Ecto neural progenitor cell (in vitro differentiated cells): ENCODE measurements around the gene MBD6.
"Not testable (repeated sequence)": the region's sequence is repeated elsewhere in the genome, so short reads cannot be mapped to it uniquely, and the experiment has no call there.

Experiments
- DNase-seq: peaks from one replicate; pipeline ENCODE4 v3.0.0-alpha.2; 2018; ENCODE audit warnings: low spot score

Gene MBD6

DNA sequence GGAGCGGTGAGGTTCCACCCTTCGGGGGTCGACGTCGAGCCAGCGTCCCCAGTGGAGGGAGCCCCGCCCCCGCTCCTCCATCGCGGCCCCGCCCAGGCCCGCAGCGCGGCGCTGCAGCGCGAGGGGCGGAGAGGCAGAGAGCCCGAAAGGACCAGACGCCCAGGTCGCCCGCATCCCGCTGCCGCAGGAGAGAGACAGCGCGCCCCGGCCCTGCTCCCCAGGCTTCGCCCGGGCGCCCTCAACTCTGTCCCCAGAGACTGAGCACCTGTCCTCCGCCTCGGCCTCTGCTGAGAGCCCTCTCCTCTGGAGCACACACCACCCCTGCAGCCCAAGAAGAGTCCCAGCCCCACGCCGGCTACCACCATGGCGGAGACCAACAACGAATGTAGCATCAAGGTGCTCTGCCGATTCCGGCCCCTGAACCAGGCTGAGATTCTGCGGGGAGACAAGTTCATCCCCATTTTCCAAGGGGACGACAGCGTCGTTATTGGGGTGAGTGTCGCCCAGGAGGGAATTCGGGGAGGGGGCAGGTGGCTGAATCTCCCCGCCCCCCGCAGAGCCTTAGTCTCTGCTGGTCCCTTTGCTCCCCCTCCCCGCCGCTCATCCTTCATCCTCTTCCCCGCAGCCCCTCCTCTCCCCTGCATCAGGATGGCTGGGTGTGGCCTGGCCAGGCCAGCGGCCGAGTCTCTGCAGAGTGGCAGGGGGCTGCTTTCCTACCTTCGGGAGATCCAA is 27.5 kb downstream of the MBD6 start, which contains the start of gene KIF5A:
TSS of gene KIF5A (plus strand) at position 136 of the 732 bp plus-strand sequence. CDS start at position 364, 228 bp downstream.
- DNase-seq: peak; percentile 85

- DNase-seq: no peak
These were observed 28.3 kb downstream of the MBD6 start for GRCh38 chr12:57550641-57551549.

GRCh38 chr12:57551637-57552305 is 29.1 kb downstream of the MBD6 start:
- no peak for DNase-seq

DNA sequence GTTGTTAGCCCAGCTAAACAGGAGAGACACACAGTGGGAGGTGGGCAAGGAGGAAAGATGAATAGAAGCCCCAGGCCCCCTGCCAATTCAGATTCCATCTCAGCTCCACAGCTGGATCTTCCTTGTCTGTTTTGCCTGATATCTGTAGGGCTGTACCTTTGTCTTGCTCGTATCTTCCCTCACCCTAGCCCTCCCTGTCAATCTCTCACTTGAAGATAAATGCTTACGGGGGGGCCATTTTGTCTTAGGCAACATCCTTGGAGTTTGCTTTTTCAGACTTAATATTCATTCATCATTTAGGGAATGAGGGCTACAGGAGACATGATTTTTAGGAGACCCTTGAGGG is 29.7 kb downstream of the MBD6 start:
- DNase-seq: no peak

DNA sequence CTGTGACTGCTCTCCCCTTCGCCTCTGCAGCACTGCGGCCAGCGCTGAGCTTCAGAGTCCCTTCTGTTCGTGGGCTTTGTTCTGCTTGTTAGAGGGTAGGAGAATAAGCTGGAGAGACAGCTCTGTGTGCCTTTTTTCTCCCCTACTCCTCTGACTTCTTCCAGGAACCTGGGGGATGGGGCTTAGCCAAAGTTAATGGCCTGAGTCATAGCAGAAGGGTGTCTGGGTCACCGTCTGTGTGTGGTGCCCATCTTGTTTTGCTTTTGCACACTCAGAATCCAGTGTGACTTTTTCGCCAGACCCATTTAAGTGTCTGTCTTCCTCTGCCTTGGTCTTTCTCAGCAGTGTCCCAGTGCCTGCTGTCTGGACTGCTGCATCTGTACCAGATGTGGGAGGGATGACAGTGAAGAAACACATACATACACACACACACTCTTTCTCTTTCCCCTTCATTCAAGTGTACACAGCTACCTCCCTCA is 30.2 kb downstream of the MBD6 start:
- no peak for DNase-seq

- no peak for DNase-seq
These were observed 30.9 kb downstream of the MBD6 start for GRCh38 chr12:57553343-57554202.

DNA sequence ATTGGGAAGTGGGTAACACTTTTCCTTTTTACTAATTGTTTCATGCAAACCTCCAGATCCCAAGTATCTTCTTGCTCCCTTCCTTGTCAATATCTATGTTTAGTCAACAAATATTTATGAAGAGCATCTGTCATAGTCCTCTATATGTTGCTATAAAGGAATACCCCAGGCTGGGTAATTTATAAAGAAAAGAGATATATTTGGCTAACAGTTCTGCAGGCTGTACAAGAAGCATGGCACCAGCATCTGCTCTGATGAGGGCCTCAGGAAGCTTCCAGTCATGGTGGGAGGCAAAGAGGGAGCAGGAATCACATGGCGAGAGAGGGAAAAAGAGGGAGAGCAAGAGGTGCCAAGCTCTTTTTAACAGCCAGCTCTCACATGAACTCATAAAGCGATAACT is 31.8 kb downstream of the MBD6 start:
- DNase-seq: no peak

- DNase-seq: no peak
These were observed 32.3 kb downstream of the MBD6 start for GRCh38 chr12:57554897-57555296.

GRCh38 chr12:57558864-57559263 is 36.2 kb downstream of the MBD6 start:
- no peak for DNase-seq

- no peak for DNase-seq
These were observed 37.9 kb downstream of the MBD6 start for GRCh38 chr12:57560516-57560915.

- not testable (repeated sequence) for DNase-seq
These were observed 38.5 kb downstream of the MBD6 start for GRCh38 chr12:57561117-57561516.

- no peak for DNase-seq
These were observed 40.7 kb downstream of the MBD6 start for GRCh38 chr12:57563358-57563757.

GRCh38 chr12:57564178-57564740 is 41.6 kb downstream of the MBD6 start:
- DNase-seq: no peak

DNA sequence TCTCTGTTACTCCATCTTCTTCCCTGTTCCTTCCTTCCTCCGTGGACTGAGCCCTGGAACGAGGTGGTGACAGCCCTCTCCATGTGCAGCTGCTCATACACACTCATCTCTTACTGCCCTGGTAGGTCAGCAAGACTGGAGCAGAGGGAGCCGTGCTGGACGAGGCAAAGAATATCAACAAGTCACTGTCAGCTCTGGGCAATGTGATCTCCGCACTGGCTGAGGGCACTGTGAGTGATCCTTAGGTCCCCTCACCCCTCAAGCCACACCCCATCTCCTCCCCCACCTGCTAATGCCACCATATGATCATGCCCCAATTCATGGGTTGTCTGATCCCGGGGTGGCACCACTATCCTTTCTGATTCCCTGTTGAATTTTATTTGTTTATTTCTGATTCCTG is 46.2 kb downstream of the MBD6 start:
- no peak for DNase-seq

- no peak for DNase-seq
These were observed 47.2 kb downstream of the MBD6 start for GRCh38 chr12:57569858-57570257.

DNA sequence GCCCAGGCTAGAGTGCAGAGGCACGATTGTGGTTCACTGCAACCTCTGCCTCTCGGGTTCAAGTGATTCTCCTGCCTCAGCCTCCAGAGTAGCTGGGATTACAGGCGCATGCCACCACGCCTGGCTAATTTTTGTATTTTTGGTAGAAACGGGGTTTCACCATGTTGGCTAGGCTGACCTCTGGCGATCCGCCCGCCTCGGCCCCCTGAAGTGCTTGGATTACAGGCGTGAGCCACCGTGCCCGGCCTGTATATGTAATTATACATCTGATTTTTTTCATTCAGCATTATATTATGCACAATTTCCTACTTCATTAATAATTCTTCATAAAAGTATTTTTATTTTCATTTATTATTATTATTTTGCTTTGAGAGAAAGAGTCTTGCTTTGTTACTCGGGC is 47.8 kb downstream of the MBD6 start:
- not testable (repeated sequence) for DNase-seq

DNA sequence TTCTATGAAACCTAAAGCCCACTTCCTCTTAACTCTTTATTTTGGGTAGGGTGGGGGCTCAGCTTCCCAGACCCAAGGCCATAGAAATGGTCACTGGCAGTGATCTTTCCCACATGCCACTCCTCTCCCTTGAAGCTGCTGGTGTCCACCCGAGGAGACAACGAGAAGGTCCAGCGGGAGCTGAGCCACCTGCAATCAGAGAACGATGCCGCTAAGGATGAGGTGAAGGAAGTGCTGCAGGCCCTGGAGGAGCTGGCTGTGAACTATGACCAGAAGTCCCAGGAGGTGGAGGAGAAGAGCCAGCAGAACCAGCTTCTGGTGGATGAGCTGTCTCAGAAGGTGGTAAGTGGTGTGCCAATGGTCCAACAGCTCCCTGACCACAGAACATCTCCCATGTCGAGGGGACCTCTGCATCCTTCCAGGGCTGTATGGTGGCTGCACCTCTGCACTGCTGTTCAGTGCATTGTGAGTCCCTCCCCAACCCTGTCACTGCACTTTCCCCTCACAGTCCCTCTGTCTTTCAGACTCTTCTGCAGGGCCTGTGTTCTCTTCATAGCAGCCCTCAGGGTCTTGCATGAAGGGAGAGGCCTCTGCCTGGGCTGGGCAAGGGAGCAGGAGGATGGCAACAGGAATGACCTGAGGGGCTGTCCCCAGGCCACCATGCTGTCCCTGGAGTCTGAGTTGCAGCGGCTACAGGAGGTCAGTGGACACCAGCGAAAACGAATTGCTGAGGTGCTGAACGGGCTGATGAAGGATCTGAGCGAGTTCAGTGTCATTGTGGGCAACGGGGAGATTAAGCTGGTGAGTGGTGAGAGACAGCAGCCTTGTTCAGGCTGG is 49.5 kb downstream of the MBD6 start:
- no peak for DNase-seq

- no peak for DNase-seq
These were observed 52.2 kb downstream of the MBD6 start for GRCh38 chr12:57574795-57575194.

DNA sequence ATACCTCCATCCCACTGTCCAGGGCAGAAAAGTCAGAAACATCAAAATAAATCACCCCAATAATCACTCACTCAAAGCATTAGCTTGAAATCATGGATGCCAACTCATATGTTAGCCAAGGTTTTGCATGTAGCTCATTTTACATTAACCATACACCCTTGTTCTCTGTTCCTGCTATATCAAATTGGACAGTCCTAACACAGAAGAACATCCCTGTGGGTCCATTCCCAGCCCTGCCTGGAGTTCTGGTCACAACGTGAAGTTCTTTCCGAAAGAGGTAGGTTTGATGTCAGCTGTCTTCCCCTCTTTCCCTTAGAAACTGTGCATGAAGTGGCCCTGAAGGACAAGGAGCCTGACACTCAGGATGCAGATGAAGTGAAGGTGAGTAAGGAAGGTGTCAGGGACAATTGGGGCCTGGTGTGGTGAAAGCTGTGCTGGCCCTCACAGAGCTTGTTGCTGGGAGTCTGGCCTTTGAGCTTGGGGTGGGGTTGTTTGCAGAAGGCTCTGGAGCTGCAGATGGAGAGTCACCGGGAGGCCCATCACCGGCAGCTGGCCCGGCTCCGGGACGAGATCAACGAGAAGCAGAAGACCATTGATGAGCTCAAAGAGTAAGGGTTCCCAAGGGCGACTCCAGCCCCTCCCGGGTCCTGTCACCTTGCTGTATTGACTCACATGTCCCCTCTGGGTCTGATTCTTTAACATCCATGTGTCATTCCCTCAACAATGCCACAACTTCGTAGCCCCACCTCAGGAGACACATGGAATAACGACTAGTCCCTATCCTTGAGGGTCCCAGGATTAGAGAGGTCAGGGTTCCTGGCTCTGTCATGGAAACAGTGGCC is 53.4 kb downstream of the MBD6 start:
- no peak for DNase-seq
